NCI-H446 (cell line): ENCODE data around the gene DNAH7.

ENCODE experiments used
- DNase-seq, 2 experiments: peaks; one replicate each; lab custom pipeline; 2025; lab: John Stamatoyannopoulos, UW

The DNAH7 gene

GRCh38 chr2:195863121-195863520 is 205.5 kb downstream of the DNAH7 start:
- no peak for DNase-seq

- no peak for DNase-seq
These were observed 206.8 kb downstream of the DNAH7 start for GRCh38 chr2:195861821-195862220.

GRCh38 chr2:195859513-195859912 is 209.1 kb downstream of the DNAH7 start:
- DNase-seq, result no peak

- DNase-seq, result no peak
These were observed 211.5 kb downstream of the DNAH7 start for GRCh38 chr2:195857132-195857531.

GRCh38 chr2:195850764-195851163 is 217.9 kb downstream of the DNAH7 start:
- no peak for DNase-seq

- peak; percentile 29 to 64 for DNase-seq
These were observed 220.3 kb downstream of the DNAH7 start for GRCh38 chr2:195848119-195848899.

GRCh38 chr2:195842932-195843331 is 225.7 kb downstream of the DNAH7 start:
- no peak for DNase-seq

GRCh38 chr2:195838002-195838401 is 230.6 kb downstream of the DNAH7 start:
- DNase-seq, result no peak

GRCh38 chr2:195836002-195836401 is 232.6 kb downstream of the DNAH7 start:
- no peak for DNase-seq

GRCh38 chr2:195834836-195835235 is 233.8 kb downstream of the DNAH7 start:
- no peak for DNase-seq

- no peak for DNase-seq
These were observed 237.4 kb downstream of the DNAH7 start for GRCh38 chr2:195830968-195831950.

- DNase-seq, result no peak
These were observed 244.2 kb downstream of the DNAH7 start for GRCh38 chr2:195824478-195824877.

- DNase-seq, result no peak
These were observed 245.4 kb downstream of the DNAH7 start for GRCh38 chr2:195823206-195823605.

- no peak for DNase-seq
These were observed 247.1 kb downstream of the DNAH7 start for GRCh38 chr2:195821566-195821932.

GRCh38 chr2:195820867-195821565 is 247.6 kb downstream of the DNAH7 start:
- no peak for DNase-seq

GRCh38 chr2:195820373-195820772 is 248.3 kb downstream of the DNAH7 start:
- DNase-seq, result no peak

- DNase-seq, result no peak
These were observed 249.4 kb downstream of the DNAH7 start for GRCh38 chr2:195819276-195819675.

GRCh38 chr2:195818526-195818925 is 250.1 kb downstream of the DNAH7 start:
- DNase-seq, result no peak

GRCh38 chr2:195818106-195818505 is 250.5 kb downstream of the DNAH7 start:
- no peak for DNase-seq

GRCh38 chr2:195815083-195815482 is 253.6 kb downstream of the DNAH7 start:
- no peak for DNase-seq

GRCh38 chr2:195813421-195813820 is 255.2 kb downstream of the DNAH7 start:
- DNase-seq, result peak in 1 of 2 experiments; percentile 7
